ENCODE measurements around the gene HM13. TPM values are rescaled to one million over a fixed set of nuclear protein-coding genes. Genes with fewer than 3 reads are reported as not detected.

Gene HM13
- total and polyA plus RNA-seq, 11 donors: 22.3 to 119 (median 41.0) TPM

GRCh38 chr20:31473331-31474096 lies 40.7 kb upstream of the HM13 start:
- 77 to 91% (median 85%) methylated on average over 5 of the region's 5 CpGs for WGBS, 4 donors
- no peak overlapping the region for H3K4me3 ChIP-seq
- H3K27ac ChIP-seq: no peak overlapping the region
- TF ChIP-seq POLR2A (IDR thresholded peaks at IDR 0.05) (no peak), CTCF (IDR thresholded peaks at IDR 0.05) (no peak)
- intact Hi-C loops (cut with DNase I): loop anchor here in 1 of 10 donors (2.0 kb wide), 1 partner anchor 23 kb away; no protein-coding TSS in a partner anchor
- peaks cover 0 to 29% (median 9%) of the 10 kb centered on the region in 12 donors for H3K4me1 ChIP-seq
- H3K27me3 ChIP-seq: peaks cover 0 to 26% (median 19%) of the 10 kb centered on the region in 9 donors
- H3K9me3 ChIP-seq: no peaks in the 10 kb centered on the region
- no peaks in the 10 kb centered on the region for H3K36me3 ChIP-seq
- peak in 1 of 4 donors; percentile 11 for ATAC-seq
- DNase-seq: no peak

- Histone ChIP-seq H3K9me3 (no peaks in the 10 kb centered on the region), H3K36me3 (no peaks in the 10 kb centered on the region), H3K27ac (peak overlapping the region in 5 of 12 donors; percentile 76 to 91 (median 82)), H3K4me1 (peaks cover 0 to 29% (median 9%) of the 10 kb centered on the region in 12 donors), H3K27me3 (peaks cover 0 to 26% (median 19%) of the 10 kb centered on the region in 9 donors), H3K4me3 (peak overlapping the region in 2 of 12 donors; percentile 78)
- intact Hi-C loops (cut with DNase I): loop anchor here in 1 of 10 donors (2.0 kb wide), 1 partner anchor 23 kb away; no protein-coding TSS in a partner anchor
- DNase-seq: no peak
- ATAC-seq: no peak
- no peak for TF ChIP-seq POLR2A (IDR thresholded peaks at IDR 0.05)
- no peak for TF ChIP-seq CTCF (IDR thresholded peaks at IDR 0.05)
- 45 to 78% (median 61%) methylated on average over 2 of the region's 2 CpGs for WGBS, 4 donors
These were observed 40.2 kb upstream of the HM13 start for GRCh38 chr20:31474097-31474436.

- Histone ChIP-seq H3K4me1 (peaks cover 0 to 29% (median 9%) of the 10 kb centered on the region in 12 donors), H3K36me3 (no peaks in the 10 kb centered on the region), H3K27ac (peak within 1 kb of the TSS; percentile 27 to 91 (median 76)), H3K9me3 (no peaks in the 10 kb centered on the region), H3K4me3 (peak within 1 kb of the TSS; percentile 42 to 78 (median 61)), H3K27me3 (peaks cover 0 to 26% (median 19%) of the 10 kb centered on the region in 9 donors)
- 4 to 7% (median 5%) methylated on average over 10 to 33 of the region's 33 CpGs for WGBS, 4 donors
- intact Hi-C loops (cut with DNase I): loop anchor here in 1 of 10 donors (2.0 kb wide), 1 partner anchor 22 kb away; no protein-coding TSS in a partner anchor
- peak; percentile 83 to 90 (median 88) for ATAC-seq
- peak; percentile 44 to 80 (median 75) for DNase-seq
- TF ChIP-seq CTCF (IDR thresholded peaks at IDR 0.05) (no peak), POLR2A (IDR thresholded peaks at IDR 0.05) (no peak)
These were observed 39.3 kb upstream of the HM13 start, which contains the start of the genes DEFB124 and REM1 for GRCh38 chr20:31474758-31475427. TSS of gene DEFB124 (minus strand) at chr20:31475127. CDS start at chr20:31473013, 2,114 bp downstream. TSS of gene REM1 (plus strand) at chr20:31475288. CDS start at chr20:31476446, 1,158 bp downstream.
